ENCODE measurements around the gene NFXL1. TPM values are rescaled to one million over a fixed set of nuclear protein-coding genes. Genes with fewer than 3 reads are reported as not detected.

Gene NFXL1
- total RNA-seq, 2 experiments from 2014 or later = 9.0 to 9.9 TPM

GRCh38 chr4:47824840-47825239 lies 89.5 kb downstream of the NFXL1 start:
- Histone ChIP-seq H3K27me3 (ENCODE audit: control insufficient read depth in 1 of 2, insufficient read depth in 2 of 2, low read length in 2 of 2) (no peaks in the 10 kb centered on the region), H3K36me3 (ENCODE audit: insufficient read depth, low read length) (no peaks in the 10 kb centered on the region), H3K4me1 (ENCODE audit: insufficient read depth, low read length) (peaks cover 8% of the 10 kb centered on the region), H3K9me3 (ENCODE audit: control insufficient read depth in 1 of 2, insufficient read depth in 1 of 2, low read length in 2 of 2) (no peaks in the 10 kb centered on the region), H3K27ac (ENCODE audit: low read depth in 1 of 2, low read length in 2 of 2) (no peak overlapping the region), H3K4me3 (ENCODE audit: low read length) (no peak overlapping the region)
- ChIA-PET CTCF (no interaction called here), POLR2A (no interaction called here)
- no peak overlapping the region for H3K27ac Mint-ChIP-seq
- H3K9me3 Mint-ChIP-seq = no peaks in the 10 kb centered on the region
- intact Hi-C loops (cut with DNase I, micrococcal nuclease) = no loop called here
- ATAC-seq (ENCODE audit: poor library complexity) = no peak
- no peaks in the 10 kb centered on the region for H3K36me3 Mint-ChIP-seq (ENCODE audit: low read depth)
- TF ChIP-seq CTCF (IDR thresholded peaks at IDR 0.05) = no peak
- H3K4me1 Mint-ChIP-seq (ENCODE audit: low read depth) = peaks cover 18% of the 10 kb centered on the region
- no peak for DNase-seq
- peaks cover 5% of the 10 kb centered on the region for H3K27me3 Mint-ChIP-seq
- no peak overlapping the region for H3K4me3 Mint-ChIP-seq

- no peak for TF ChIP-seq CTCF (IDR thresholded peaks at IDR 0.05)
- H3K36me3 ChIP-seq (ENCODE audit: insufficient read depth, low read length) = no peaks in the 10 kb centered on the region
- DNase-seq (no peak), ATAC-seq (ENCODE audit: poor library complexity) (no peak)
- no peaks in the 10 kb centered on the region for H3K9me3 Mint-ChIP-seq
- no peak overlapping the region for H3K27ac Mint-ChIP-seq
- no peaks in the 10 kb centered on the region for H3K36me3 Mint-ChIP-seq (ENCODE audit: low read depth)
- H3K4me1 ChIP-seq (ENCODE audit: insufficient read depth, low read length) = no peaks in the 10 kb centered on the region
- H3K27me3 Mint-ChIP-seq = peaks cover 16% of the 10 kb centered on the region
- ChIA-PET CTCF (no interaction called here), POLR2A (no interaction called here)
- no peaks in the 10 kb centered on the region for H3K4me1 Mint-ChIP-seq (ENCODE audit: low read depth)
- H3K4me3 Mint-ChIP-seq = no peak overlapping the region
- no peak overlapping the region for H3K27ac ChIP-seq (ENCODE audit: low read depth in 1 of 2, low read length in 2 of 2)
- intact Hi-C loops (cut with DNase I, micrococcal nuclease) = no loop called here
- H3K9me3 ChIP-seq (ENCODE audit: control insufficient read depth in 1 of 2, insufficient read depth in 1 of 2, low read length in 2 of 2) = no peaks in the 10 kb centered on the region
- H3K27me3 ChIP-seq (ENCODE audit: control insufficient read depth in 1 of 2, insufficient read depth in 2 of 2, low read length in 2 of 2) = peaks cover 0 to 4% of the 10 kb centered on the region in 2 experiments
- H3K4me3 ChIP-seq (ENCODE audit: low read length) = no peak overlapping the region
These were observed 95.2 kb downstream of the NFXL1 start for GRCh38 chr4:47819178-47819577.

- Mint-ChIP-seq H3K4me1 (ENCODE audit: low read depth) (no peaks in the 10 kb centered on the region), H3K36me3 (ENCODE audit: low read depth) (no peaks in the 10 kb centered on the region), H3K4me3 (no peak overlapping the region), H3K9me3 (no peaks in the 10 kb centered on the region), H3K27me3 (peaks cover 25% of the 10 kb centered on the region), H3K27ac (no peak overlapping the region)
- Histone ChIP-seq H3K4me3 (ENCODE audit: low read length) (no peak overlapping the region), H3K27ac (ENCODE audit: low read depth in 1 of 2, low read length in 2 of 2) (no peak overlapping the region), H3K4me1 (ENCODE audit: insufficient read depth, low read length) (no peaks in the 10 kb centered on the region), H3K36me3 (ENCODE audit: insufficient read depth, low read length) (no peaks in the 10 kb centered on the region), H3K9me3 (ENCODE audit: control insufficient read depth in 1 of 2, insufficient read depth in 1 of 2, low read length in 2 of 2) (no peaks in the 10 kb centered on the region), H3K27me3 (ENCODE audit: control insufficient read depth in 1 of 2, insufficient read depth in 2 of 2, low read length in 2 of 2) (peaks cover 0 to 8% of the 10 kb centered on the region in 2 experiments)
- CTCF ChIA-PET = no interaction called here
- intact Hi-C loops (cut with DNase I, micrococcal nuclease) = no loop called here
- ATAC-seq (ENCODE audit: poor library complexity) (no peak), DNase-seq (no peak)
- POLR2A ChIA-PET = no interaction called here
- TF ChIP-seq CTCF (IDR thresholded peaks at IDR 0.05) = no peak
These were observed 97.1 kb downstream of the NFXL1 start for GRCh38 chr4:47817275-47817674.

Measured in CD4-positive, alpha-beta T cell (primary cell).